Chondrocyte (in vitro differentiated cells): ENCODE results near the gene EPAS1. TPM values are rescaled to one million over a fixed set of nuclear protein-coding genes. Genes with fewer than 3 reads are reported as not detected.

Experiments
- DNase-seq: peaks from one replicate; pipeline ENCODE4 v3.0.0; 2021; ENCODE audit warnings: mixed read lengths, low spot score
- H3K27ac Mint-ChIP-seq: one replicate; pipeline ENCODE4 v1.8.0; 2021; ENCODE audit warnings: mild to moderate bottlenecking, moderate library complexity, mixed read lengths; ENCODE audit not compliant: unreplicated experiment
- H3K27me3 Mint-ChIP-seq: 2 replicates; pipeline ENCODE4 v1.8.0; 2021; ENCODE audit warnings: low read depth, mixed read lengths
- H3K36me3 Mint-ChIP-seq: 2 replicates; pipeline ENCODE4 v1.8.0; 2021; ENCODE audit warnings: low read depth, mixed read lengths
- H3K4me1 Mint-ChIP-seq: 2 replicates; pipeline ENCODE4 v1.8.0; 2021; ENCODE audit warnings: low read depth, mild to moderate bottlenecking, mixed read lengths
- H3K4me3 Mint-ChIP-seq: one replicate; pipeline ENCODE4 v1.8.0; 2021; ENCODE audit warnings: mild to moderate bottlenecking, moderate library complexity, mixed read lengths; ENCODE audit not compliant: unreplicated experiment
- H3K9me3 Mint-ChIP-seq: 2 replicates; pipeline ENCODE4 v1.8.0; 2021; ENCODE audit warnings: low read depth, mixed read lengths
- total RNA-seq: library from RNA; stranded (reverse); gene quantifications from 3 replicates; pipeline ENCODE4 v1.2.1, GENCODE V29; 2021
- TF ChIP-seq, protein P1 (sequence below): fragments of 200-600 bp; sonication (generic); IDR thresholded peaks from 2 replicates; pipeline ENCODE4 v1.5.0; 2021; ENCODE audit warnings: antibody characterized with exemption, mild to moderate bottlenecking, moderate library complexity

EPAS1 gene
- total RNA-seq, 1 donor from 2014 or later: 122 TPM

GRCh38 chr2:46267616-46268015 is 29.6 kb upstream of the EPAS1 start:
- Mint-ChIP-seq H3K4me1 (peaks cover 45% of the 10 kb centered on the region), H3K27ac (peak overlapping the region; percentile 60)
- DNase-seq: no peak

DNA sequence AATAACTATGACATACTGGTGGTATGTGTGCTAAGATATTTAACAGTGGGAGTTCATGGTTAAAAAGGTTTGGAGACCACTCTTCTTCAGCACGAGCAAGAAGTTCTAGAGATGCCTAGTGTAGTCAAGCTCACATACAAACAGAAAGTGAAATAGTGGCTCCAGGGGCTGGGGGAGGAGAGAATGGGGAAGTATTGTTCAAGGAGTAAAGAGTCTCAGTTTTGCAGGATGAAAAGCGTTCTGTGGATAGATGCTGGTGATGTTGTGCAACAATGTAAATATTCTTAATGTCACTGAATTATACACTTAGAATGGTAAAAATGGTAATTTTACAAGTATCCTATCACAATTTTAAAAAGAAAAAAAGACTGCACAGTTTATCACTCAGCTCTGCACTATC is 29.0 kb upstream of the EPAS1 start:
- TF ChIP-seq, protein P1, sequence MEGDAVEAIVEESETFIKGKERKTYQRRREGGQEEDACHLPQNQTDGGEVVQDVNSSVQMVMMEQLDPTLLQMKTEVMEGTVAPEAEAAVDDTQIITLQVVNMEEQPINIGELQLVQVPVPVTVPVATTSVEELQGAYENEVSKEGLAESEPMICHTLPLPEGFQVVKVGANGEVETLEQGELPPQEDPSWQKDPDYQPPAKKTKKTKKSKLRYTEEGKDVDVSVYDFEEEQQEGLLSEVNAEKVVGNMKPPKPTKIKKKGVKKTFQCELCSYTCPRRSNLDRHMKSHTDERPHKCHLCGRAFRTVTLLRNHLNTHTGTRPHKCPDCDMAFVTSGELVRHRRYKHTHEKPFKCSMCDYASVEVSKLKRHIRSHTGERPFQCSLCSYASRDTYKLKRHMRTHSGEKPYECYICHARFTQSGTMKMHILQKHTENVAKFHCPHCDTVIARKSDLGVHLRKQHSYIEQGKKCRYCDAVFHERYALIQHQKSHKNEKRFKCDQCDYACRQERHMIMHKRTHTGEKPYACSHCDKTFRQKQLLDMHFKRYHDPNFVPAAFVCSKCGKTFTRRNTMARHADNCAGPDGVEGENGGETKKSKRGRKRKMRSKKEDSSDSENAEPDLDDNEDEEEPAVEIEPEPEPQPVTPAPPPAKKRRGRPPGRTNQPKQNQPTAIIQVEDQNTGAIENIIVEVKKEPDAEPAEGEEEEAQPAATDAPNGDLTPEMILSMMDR: no peak
- no peak for DNase-seq
- no peaks in the 10 kb centered on the region for H3K9me3 Mint-ChIP-seq

More at GRCh38 chr2:46267616-46268015, 29.6 kb upstream of the EPAS1 start:
- Mint-ChIP-seq H3K27me3 (no peaks in the 10 kb centered on the region), H3K4me3 (no peak overlapping the region), H3K9me3 (no peaks in the 10 kb centered on the region), H3K36me3 (no peaks in the 10 kb centered on the region)
- TF ChIP-seq, protein P1: no peak

GRCh38 chr2:46269001-46269400 is 28.2 kb upstream of the EPAS1 start:
- H3K36me3 Mint-ChIP-seq: no peaks in the 10 kb centered on the region
- H3K9me3 Mint-ChIP-seq: no peaks in the 10 kb centered on the region
- no peaks in the 10 kb centered on the region for H3K27me3 Mint-ChIP-seq
- peaks cover 58% of the 10 kb centered on the region for H3K4me1 Mint-ChIP-seq
- H3K27ac Mint-ChIP-seq: peak overlapping the region; percentile 37
- no peak for DNase-seq
- TF ChIP-seq, protein P1: no peak
- H3K4me3 Mint-ChIP-seq: no peak overlapping the region

More for the DNA sequence above, 29.0 kb upstream of the EPAS1 start:
- Mint-ChIP-seq H3K27ac (peak overlapping the region; percentile 45), H3K36me3 (no peaks in the 10 kb centered on the region), H3K27me3 (no peaks in the 10 kb centered on the region), H3K4me1 (peaks cover 50% of the 10 kb centered on the region), H3K4me3 (no peak overlapping the region)

DNA sequence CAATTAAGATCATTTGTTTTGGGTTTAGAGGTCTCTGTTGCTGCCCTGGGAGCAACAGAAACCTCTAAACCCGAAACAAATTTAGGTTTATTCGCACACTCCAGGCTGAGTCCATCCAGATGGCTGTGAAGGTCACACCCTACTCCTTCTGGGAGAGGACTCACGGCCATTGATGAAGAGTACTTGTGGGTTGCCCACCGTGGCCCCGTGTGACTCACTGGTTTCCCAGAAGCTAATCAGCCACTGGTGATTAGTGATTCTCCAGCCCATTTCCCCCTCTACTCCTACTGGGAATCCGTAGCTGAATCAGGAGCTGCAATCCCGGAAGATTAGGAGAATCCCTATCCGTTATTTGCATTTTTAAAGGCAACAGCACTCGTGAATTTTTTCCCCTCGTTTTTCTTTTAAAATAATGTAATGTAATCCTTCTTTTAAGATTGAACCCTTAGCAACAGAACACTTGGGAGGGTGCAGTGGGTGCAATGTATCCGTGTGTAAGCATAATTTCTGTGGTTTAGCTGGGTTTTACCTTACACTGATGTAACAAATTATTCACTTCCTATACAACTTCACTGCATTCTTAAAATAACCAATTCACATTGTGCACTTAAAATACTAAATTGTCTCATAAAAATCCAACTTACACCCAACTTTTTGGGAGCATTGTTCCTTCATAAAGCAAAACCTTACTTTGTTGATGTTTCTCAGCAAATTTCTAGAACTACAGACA is 27.5 kb upstream of the EPAS1 start:
- no peak for DNase-seq
- no peak overlapping the region for H3K4me3 Mint-ChIP-seq
- TF ChIP-seq, protein P1: no peak
- H3K9me3 Mint-ChIP-seq: no peaks in the 10 kb centered on the region
- peaks cover 62% of the 10 kb centered on the region for H3K4me1 Mint-ChIP-seq
- H3K27me3 Mint-ChIP-seq: no peaks in the 10 kb centered on the region
- peak overlapping the region; percentile 77 for H3K27ac Mint-ChIP-seq
- H3K36me3 Mint-ChIP-seq: no peaks in the 10 kb centered on the region

GRCh38 chr2:46270384-46270783 is 26.8 kb upstream of the EPAS1 start:
- Mint-ChIP-seq H3K27me3 (no peaks in the 10 kb centered on the region), H3K4me1 (peaks cover 62% of the 10 kb centered on the region), H3K36me3 (no peaks in the 10 kb centered on the region), H3K4me3 (no peak overlapping the region), H3K27ac (peak overlapping the region; percentile 77), H3K9me3 (no peaks in the 10 kb centered on the region)
- TF ChIP-seq, protein P1: no peak
- no peak for DNase-seq
